VCaP (cell line): ENCODE results near the gene BLTP3A.
"Not testable (repeated sequence)": the region's sequence is repeated elsewhere in the genome, so short reads cannot be mapped to it uniquely, and the experiment has no call there.

Experiments
- H3K27ac ChIP-seq: fragments of 450-650 bp; 2 replicates; pipeline ENCODE4 v1.5.1; 2017
- TF ChIP-seq, protein P1 (sequence below): fragments of 450-650 bp; conservative IDR thresholded peaks from 2 replicates; pipeline ENCODE4 v1.5.1; 2017; ENCODE audit warnings: mild to moderate bottlenecking, moderate library complexity

BLTP3A gene

DNA sequence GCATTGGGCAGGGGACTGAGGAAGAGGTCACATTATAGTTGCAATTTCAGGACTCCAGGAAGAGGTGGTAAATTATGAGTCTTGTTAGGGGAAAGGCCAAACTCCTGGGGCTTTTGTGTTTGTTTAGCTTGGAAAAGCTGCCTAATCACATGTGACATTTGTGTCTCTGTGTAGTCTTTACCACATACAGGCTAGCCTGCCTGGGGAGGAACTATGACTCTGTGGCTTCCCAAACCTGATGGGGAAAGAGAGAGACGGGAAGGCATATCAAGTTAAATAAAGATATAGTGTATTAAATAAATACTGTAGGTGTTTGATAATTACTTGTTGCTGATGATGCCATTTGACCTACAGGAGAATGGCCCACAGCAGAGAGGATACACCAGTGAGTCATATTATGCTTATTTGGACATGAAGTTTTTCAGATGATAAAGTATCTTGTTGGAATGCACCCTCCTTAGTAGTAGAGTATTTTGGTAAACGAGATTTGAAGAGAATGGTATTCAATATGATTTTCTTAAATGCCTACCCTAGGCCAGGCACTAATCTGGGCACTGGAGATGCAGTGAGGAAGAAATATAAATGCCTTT is 4.0 kb downstream of the BLTP3A start:
- no peak overlapping the region for H3K27ac ChIP-seq
- TF ChIP-seq, protein P1, sequence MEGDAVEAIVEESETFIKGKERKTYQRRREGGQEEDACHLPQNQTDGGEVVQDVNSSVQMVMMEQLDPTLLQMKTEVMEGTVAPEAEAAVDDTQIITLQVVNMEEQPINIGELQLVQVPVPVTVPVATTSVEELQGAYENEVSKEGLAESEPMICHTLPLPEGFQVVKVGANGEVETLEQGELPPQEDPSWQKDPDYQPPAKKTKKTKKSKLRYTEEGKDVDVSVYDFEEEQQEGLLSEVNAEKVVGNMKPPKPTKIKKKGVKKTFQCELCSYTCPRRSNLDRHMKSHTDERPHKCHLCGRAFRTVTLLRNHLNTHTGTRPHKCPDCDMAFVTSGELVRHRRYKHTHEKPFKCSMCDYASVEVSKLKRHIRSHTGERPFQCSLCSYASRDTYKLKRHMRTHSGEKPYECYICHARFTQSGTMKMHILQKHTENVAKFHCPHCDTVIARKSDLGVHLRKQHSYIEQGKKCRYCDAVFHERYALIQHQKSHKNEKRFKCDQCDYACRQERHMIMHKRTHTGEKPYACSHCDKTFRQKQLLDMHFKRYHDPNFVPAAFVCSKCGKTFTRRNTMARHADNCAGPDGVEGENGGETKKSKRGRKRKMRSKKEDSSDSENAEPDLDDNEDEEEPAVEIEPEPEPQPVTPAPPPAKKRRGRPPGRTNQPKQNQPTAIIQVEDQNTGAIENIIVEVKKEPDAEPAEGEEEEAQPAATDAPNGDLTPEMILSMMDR: no peak

DNA sequence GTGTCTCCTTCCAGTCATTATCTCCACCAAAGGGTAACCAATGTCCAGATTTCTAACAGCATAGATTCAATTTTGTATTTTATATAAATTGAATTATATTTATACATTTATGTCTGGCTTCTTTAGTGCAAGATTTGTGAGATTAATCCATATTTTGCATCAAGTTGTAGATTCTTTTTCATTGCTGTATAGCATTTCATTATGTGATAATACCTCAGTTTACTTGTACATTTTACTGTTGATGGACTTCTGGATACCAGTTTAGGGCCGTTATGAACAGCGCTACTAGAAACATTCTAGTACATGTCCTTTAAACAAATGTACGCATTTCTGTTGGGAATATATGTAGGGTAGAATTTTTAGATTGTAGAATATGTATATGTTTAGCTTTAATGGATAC is 6.2 kb downstream of the BLTP3A start:
- H3K27ac ChIP-seq: no peak overlapping the region
- TF ChIP-seq, protein P1: no peak

DNA sequence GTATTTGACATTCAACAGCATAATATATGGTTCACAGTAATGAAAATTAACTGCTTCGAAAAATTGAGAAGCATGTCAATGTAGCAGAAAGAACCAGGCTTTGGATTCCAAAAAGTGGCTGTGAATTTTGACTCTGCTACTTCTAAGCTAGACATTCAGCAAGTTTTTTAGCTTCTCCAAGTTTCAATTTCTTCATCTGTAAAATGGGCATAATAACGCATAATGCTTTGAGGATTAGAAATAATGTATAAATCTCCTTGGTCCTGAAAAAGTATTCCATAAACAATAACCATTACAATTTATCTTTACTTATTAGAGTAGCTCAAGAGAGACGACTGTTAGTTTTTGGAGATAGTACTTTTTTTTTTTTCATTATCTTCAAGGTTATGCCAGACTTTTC is 7.7 kb downstream of the BLTP3A start:
- no peak overlapping the region for H3K27ac ChIP-seq
- TF ChIP-seq, protein P1: no peak

DNA sequence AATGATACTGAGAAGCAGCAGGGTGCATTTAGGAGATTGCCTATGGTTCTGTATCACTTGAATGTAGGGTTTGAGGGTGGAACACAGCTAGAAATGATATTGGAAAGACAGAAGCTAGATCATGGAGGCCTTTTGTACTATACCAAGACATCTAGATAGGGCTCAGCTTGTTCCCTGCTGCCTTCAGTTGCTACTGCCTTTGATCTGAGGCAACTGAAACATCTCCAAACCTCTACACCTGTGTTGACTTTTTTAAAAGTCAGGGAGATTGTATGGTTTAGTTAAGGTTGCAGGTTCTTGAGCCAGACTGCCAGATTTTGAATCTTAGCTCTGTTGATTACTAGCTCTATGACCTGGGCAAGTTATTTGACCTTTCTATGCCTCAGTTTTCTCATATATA is 12.7 kb downstream of the BLTP3A start:
- no peak overlapping the region for H3K27ac ChIP-seq
- TF ChIP-seq, protein P1: no peak

DNA sequence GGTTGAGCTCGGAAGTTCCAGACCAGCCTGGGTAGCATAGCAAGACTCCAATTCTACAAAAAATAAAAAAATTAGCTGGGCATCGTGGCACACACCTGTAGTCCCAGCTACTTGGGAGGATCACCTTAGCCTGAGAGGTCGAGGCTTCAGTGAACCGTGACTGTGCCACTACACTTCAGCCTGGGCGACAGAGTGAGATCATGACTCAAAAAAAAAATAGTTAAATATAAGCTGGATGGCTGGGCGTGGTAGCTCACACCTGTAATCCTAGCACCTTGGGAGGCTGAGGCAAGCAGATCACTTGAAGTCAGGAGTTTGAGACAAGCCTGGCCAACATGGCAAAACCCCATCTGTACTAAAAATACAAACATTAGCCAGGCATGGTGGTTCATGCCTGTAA is 13.2 kb downstream of the BLTP3A start:
- not testable (repeated sequence) for H3K27ac ChIP-seq

DNA sequence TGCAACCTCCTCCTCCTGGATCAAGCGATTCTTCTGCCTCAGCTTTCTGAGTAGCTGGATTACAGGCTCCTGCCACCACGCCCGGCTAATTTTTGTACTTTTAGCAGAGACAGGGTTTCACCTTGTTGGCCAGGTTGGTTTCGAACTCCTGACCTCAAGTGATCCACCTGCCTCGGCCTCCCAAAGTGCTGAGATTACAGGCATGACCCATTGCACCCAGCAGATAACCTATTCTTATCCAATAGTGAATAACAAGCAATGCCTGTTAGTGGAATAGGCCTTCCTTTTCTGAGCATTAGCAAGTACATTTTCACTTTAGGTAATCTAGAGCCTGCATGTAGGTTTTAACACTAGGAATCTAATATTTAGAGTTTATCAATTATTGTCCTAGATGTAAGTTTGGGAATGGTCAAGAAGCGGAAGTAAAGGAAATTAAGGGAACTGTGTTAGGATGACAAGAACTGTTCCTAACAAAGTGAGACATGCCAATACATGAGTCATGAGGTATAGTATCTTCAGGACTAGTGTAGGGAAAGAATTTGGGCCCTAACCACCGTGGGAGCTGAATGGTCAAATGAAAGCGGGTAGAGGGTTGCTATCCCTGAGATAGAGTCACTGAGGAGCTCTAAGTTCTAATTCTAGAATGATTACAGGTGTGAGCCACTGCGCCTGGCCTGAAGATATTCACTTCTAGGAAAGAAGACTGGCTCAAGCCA is 15.0 kb downstream of the BLTP3A start:
- H3K27ac ChIP-seq: no peak overlapping the region
- TF ChIP-seq, protein P1: no peak

DNA sequence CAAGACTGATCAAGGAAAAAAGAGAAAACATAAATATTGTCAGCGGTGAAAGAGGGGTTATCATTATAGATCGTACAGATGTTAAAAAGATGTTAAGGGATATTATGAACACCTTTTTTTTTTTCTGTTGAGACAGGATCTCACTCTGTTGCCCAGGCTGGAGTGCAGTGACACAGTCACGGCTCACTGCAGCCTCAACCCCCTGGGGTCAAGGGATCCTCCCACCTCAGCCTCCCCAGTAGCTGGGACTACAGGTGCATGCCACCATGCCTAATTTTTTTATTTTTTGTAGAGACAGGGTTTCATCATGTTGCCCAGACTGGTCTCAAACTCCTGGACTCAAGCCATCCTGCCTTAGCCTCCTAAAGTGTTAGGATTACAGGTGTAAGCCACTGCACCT is 16.6 kb downstream of the BLTP3A start:
- not testable (repeated sequence) for H3K27ac ChIP-seq

DNA sequence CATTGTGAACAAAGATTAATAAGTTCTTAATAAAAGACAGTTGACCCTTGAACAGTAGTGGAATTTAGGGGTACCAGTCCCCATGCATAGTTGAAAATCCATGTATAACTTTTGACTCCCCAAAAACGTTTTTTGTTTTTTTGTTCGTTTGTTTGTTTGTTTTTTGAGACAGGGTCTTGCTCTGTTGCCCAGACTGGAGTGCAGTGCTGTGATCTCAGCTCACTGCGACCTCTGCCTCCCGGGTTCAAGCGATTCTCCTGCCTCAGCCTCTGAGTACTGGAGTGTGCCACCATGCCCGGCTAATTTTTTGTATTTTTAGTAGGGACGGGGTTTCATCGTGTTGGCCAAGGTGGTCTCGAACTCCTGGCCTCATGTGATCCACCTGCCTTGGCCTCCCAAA is 17.5 kb downstream of the BLTP3A start:
- not testable (repeated sequence) for H3K27ac ChIP-seq

DNA sequence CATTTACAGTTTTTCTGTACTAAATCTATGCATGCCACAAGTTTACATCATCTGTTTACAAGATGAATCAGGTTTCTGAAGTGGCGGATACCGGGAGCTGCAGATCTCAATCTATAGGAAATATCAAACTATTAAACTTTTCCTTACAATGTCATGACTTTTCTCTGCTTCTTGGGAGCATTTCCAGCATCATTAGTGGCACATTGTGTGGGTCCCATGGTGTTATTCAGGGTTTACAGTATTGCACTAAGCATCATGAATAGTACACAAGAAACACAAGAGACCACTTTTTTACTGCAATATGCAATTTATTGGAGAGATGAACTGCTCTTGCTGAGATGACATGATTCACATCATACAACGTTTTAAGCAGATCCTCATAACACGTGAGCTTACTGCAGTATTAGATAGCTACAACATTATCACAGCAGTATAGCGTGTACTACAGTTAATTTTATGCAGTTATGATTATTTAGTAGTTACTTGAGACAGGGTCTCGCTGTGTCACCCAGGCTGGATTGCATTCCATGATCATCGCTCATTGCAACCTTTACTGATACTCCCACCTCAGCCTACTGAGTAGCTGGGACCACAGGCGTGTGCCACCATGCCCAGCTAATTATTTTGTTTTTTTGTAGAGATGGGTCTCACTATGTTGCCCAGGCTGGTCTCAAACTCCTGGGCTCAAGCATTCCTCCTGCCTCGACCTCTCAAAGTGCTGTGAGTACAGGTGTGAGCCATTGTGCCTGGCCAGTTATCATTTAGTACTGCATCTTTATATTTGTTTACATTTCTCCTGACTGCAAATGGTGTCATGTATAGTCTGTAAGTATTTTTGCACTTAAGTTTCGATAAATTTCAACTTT is 18.4 kb downstream of the BLTP3A start:
- TF ChIP-seq, protein P1: no peak

More for the DNA sequence above, 18.4 kb downstream of the BLTP3A start:
- no peak overlapping the region for H3K27ac ChIP-seq
